Activated CD8-positive, alpha-beta memory T cell treated with anti-CD3 and anti-CD28 coated beads for 1 hour (primary cell): ENCODE data around the gene KSR1.
"Not testable (repeated sequence)": the region's sequence is repeated elsewhere in the genome, so short reads cannot be mapped to it uniquely, and the experiment has no call there.

Source experiments
- DNase-seq, 2 donors: peaks; one replicate each; pipeline ENCODE4 v3.0.0-alpha.2; 2020; ENCODE audit warnings: low read depth in 1 of 2; ENCODE audit errors: extremely low read depth in 1 of 2

Gene KSR1

GRCh38 chr17:27628376-27628775, 172.1 kb downstream of the KSR1 start:
- no peak for DNase-seq

- DNase-seq: not testable (repeated sequence)
Measured at GRCh38 chr17:27629260-27629659, 173.0 kb downstream of the KSR1 start.

- peak in 1 of 2 donors; percentile 5 for DNase-seq
Measured at GRCh38 chr17:27630607-27631410, 174.6 kb downstream of the KSR1 start, which contains the start of gene LGALS9. TSS of gene LGALS9 (plus strand) at chr17:27631188. CDS start at chr17:27631266, 78 bp downstream.

- no peak for DNase-seq
Measured at GRCh38 chr17:27631411-27631760, 175.1 kb downstream of the KSR1 start.

- DNase-seq: no peak
Measured at GRCh38 chr17:27631897-27632725, 175.9 kb downstream of the KSR1 start.

- DNase-seq: not testable (repeated sequence)
Measured at GRCh38 chr17:27632766-27633165, 176.5 kb downstream of the KSR1 start.

- no peak for DNase-seq
Measured at GRCh38 chr17:27633312-27634025, 177.2 kb downstream of the KSR1 start.

- DNase-seq: no peak
Measured at GRCh38 chr17:27634026-27634335, 177.7 kb downstream of the KSR1 start.

- no peak for DNase-seq
Measured at GRCh38 chr17:27634776-27635175, 178.5 kb downstream of the KSR1 start.

GRCh38 chr17:27635275-27635823, 179.1 kb downstream of the KSR1 start:
- DNase-seq: no peak

GRCh38 chr17:27636005-27636520, 179.8 kb downstream of the KSR1 start:
- not testable (repeated sequence) for DNase-seq

GRCh38 chr17:27637818-27638217, 181.6 kb downstream of the KSR1 start:
- DNase-seq: not testable (repeated sequence)

- DNase-seq: not testable (repeated sequence)
Measured at GRCh38 chr17:27638415-27638914, 182.2 kb downstream of the KSR1 start.

- no peak for DNase-seq
Measured at GRCh38 chr17:27640790-27641189, 184.5 kb downstream of the KSR1 start.

GRCh38 chr17:27644586-27644985, 188.3 kb downstream of the KSR1 start:
- no peak for DNase-seq

GRCh38 chr17:27645621-27646020, 189.4 kb downstream of the KSR1 start:
- not testable (repeated sequence) for DNase-seq

- no peak for DNase-seq
Measured at GRCh38 chr17:27646232-27646631, 190.0 kb downstream of the KSR1 start.

GRCh38 chr17:27647765-27648164, 191.5 kb downstream of the KSR1 start:
- no peak for DNase-seq

- DNase-seq: not testable (repeated sequence)
Measured at GRCh38 chr17:27649111-27649571, 192.9 kb downstream of the KSR1 start.

- no peak for DNase-seq
Measured at GRCh38 chr17:27649929-27650328, 193.7 kb downstream of the KSR1 start.

- no peak for DNase-seq
Measured at GRCh38 chr17:27650836-27651235, 194.6 kb downstream of the KSR1 start.
